Kidney (tissue), 14 donors: ENCODE measurements around the gene MAP2K3. TPM values are rescaled to one million over a fixed set of nuclear protein-coding genes. Genes with fewer than 3 reads are reported as not detected.

Experiments used
- DNase-seq, 5 donors: peaks; one replicate each; pipeline ENCODE4 v3.0.0-alpha.2; 2013 to 2020
- FAIRE-seq: peaks from 2 replicates; lab custom pipeline; 2012; peaks lifted over from hg19 to GRCh38; lab: Jason Lieb, UNC
- H3K27ac ChIP-seq, 2 donors: one replicate each; pipeline ENCODE4 v1.7.0; 2013; ENCODE audit warnings: low read depth in 2 of 2, low read length in 2 of 2, inconsistent platforms in 1 of 2
- H3K27me3 ChIP-seq: one replicate; pipeline ENCODE4 v1.7.1; 2013; ENCODE audit warnings: low read length, inconsistent platforms; ENCODE audit not compliant: control insufficient read depth, insufficient read depth
- H3K36me3 ChIP-seq, 3 donors: one replicate each; pipeline versions ENCODE4 v1.7.0 to v1.7.1; 2013; ENCODE audit warnings: low read length in 3 of 3, control low read depth in 1 of 3, inconsistent platforms in 1 of 3; ENCODE audit not compliant: insufficient read depth in 3 of 3, control insufficient read depth in 2 of 3
- H3K4me1 ChIP-seq, 3 donors: one replicate each; pipeline versions ENCODE4 v1.7.0 to v1.7.1; 2013; ENCODE audit warnings: low read length in 3 of 3, inconsistent platforms in 1 of 3, low read depth in 1 of 3; ENCODE audit not compliant: control insufficient read depth in 2 of 3, insufficient read depth in 2 of 3
- H3K4me3 ChIP-seq, 3 donors: one replicate each; pipeline versions ENCODE4 v1.7.0 to v1.8.1; 2013; ENCODE audit warnings: low read length in 3 of 3, control low read depth in 1 of 3, inconsistent platforms in 1 of 3
- H3K9ac ChIP-seq, 3 donors: one replicate each; pipeline versions ENCODE4 v1.7.0 to v1.7.1; 2013; ENCODE audit warnings: low read length in 3 of 3, control low read depth in 1 of 3, inconsistent platforms in 1 of 3
- H3K9me3 ChIP-seq, 3 donors: one replicate each; pipeline versions ENCODE4 v1.7.0 to v1.7.1; 2013; ENCODE audit warnings: low read length in 3 of 3, control low read depth in 1 of 3, inconsistent platforms in 1 of 3; ENCODE audit not compliant: control insufficient read depth in 2 of 3, insufficient read depth in 1 of 3
- CTCF ChIP-seq: IDR thresholded peaks from 3 replicates; pipeline ENCODE4 v1.5.1; 2012; ENCODE audit warnings: mild to moderate bottlenecking, moderate library complexity, borderline replicate concordance; ENCODE audit not compliant: insufficient read depth; ENCODE audit errors: extremely low read depth
- intact Hi-C: fragments of 100-400 bp; cut with DNase I; formaldehyde crosslinking; loops from one replicate; pipeline ENCODE4 v1.11.1; 2022
- polyA plus RNA-seq: library from polyadenylated mRNA; stranded (reverse); fragments of 350-450 nt; fragmentation: Illumina TruSeq; extraction: RNeasy Lipid Tissue Mini Kit (QIAGEN cat#74804); gene quantifications from one replicate; pipeline ENCODE4 v1.2.3, GENCODE V29; 2014; ENCODE audit warnings: low read depth, low replicate concordance; ENCODE audit not compliant: insufficient read depth
- total RNA-seq: library from RNA; stranded (reverse); fragmentation: NEBNext Ultra II Directional; extraction: Animal tissue kit (Norgen Biotek cat#: 25700); gene quantifications from one replicate; pipeline ENCODE4 v1.2.1, GENCODE V29; 2021
- donor health status: control.
- donor health status: control.
- donor health status: control.
- donor health status: control.
- donor health status: control.
- donor health status: DM: yes; HTN: yes; CAD: no.
- donor health status: Normal renal cell carcinoma (clear cell type).

The MAP2K3 gene
- total and polyA plus RNA-seq, 2 donors from 2014 or later, result 40.1 to 44.0 TPM

- TF ChIP-seq CTCF, result no peak
- intact Hi-C loops, result no loop called here
- Histone ChIP-seq H3K9ac (no peak overlapping the region), H3K36me3 (no peaks in the 10 kb centered on the region), H3K27me3 (no peaks in the 10 kb centered on the region), H3K9me3 (no peaks in the 10 kb centered on the region), H3K27ac (no peak overlapping the region), H3K4me3 (no peak overlapping the region), H3K4me1 (peaks cover 0 to 13% (median 9%) of the 10 kb centered on the region in 3 donors)
- DNase-seq, result peak in 1 of 5 donors; percentile 30
- FAIRE-seq, result no peak
Measured at GRCh38 chr17:21353326-21354010, 69.0 kb downstream of the MAP2K3 start.

GRCh38 chr17:21354796-21355385 is 70.4 kb downstream of the MAP2K3 start:
- no peaks in the 10 kb centered on the region for H3K27me3 ChIP-seq
- FAIRE-seq (no peak), DNase-seq (peak in 1 of 5 donors; percentile 59)
- intact Hi-C loops, result no loop called here
- TF ChIP-seq CTCF, result no peak
- H3K4me1 ChIP-seq, result peaks cover 0 to 13% (median 9%) of the 10 kb centered on the region in 3 donors
- no peaks in the 10 kb centered on the region for H3K9me3 ChIP-seq
- H3K4me3 ChIP-seq, result no peak overlapping the region
- H3K36me3 ChIP-seq, result no peaks in the 10 kb centered on the region
- H3K27ac ChIP-seq, result no peak overlapping the region
- no peak overlapping the region for H3K9ac ChIP-seq

- H3K36me3 ChIP-seq, result no peaks in the 10 kb centered on the region
- peaks cover 0 to 13% (median 9%) of the 10 kb centered on the region in 3 donors for H3K4me1 ChIP-seq
- intact Hi-C loops, result no loop called here
- H3K4me3 ChIP-seq, result no peak overlapping the region
- H3K27ac ChIP-seq, result no peak overlapping the region
- no peak for TF ChIP-seq CTCF
- H3K9ac ChIP-seq, result no peak overlapping the region
- FAIRE-seq, result no peak
- H3K9me3 ChIP-seq, result no peaks in the 10 kb centered on the region
- no peaks in the 10 kb centered on the region for H3K27me3 ChIP-seq
- peak in 1 of 5 donors; percentile 30 for DNase-seq
Measured at GRCh38 chr17:21355586-21355985, 71.1 kb downstream of the MAP2K3 start.
